ENCODE data around the gene NAPEPLD.
"Not testable (repeated sequence)": the region's sequence is repeated elsewhere in the genome, so short reads cannot be mapped to it uniquely, and the experiment has no call there.

Gene NAPEPLD

GRCh38 chr7:103143868-103144267 lies 5.0 kb downstream of the NAPEPLD start:
- no peak for DNase-seq

- DNase-seq, result no peak
Observed at GRCh38 chr7:103142494-103142893, 6.4 kb downstream of the NAPEPLD start.

GRCh38 chr7:103141753-103142404 lies 7.0 kb downstream of the NAPEPLD start:
- no peak for DNase-seq

GRCh38 chr7:103140685-103141084 lies 8.2 kb downstream of the NAPEPLD start:
- DNase-seq, result no peak

- DNase-seq, result no peak
Observed at GRCh38 chr7:103140061-103140460, 8.8 kb downstream of the NAPEPLD start.

GRCh38 chr7:103134836-103135554 lies 13.9 kb downstream of the NAPEPLD start:
- no peak for DNase-seq

GRCh38 chr7:103132995-103133688 lies 15.8 kb downstream of the NAPEPLD start:
- no peak for DNase-seq

- no peak for DNase-seq
Observed at GRCh38 chr7:103130901-103131624, 17.8 kb downstream of the NAPEPLD start.

GRCh38 chr7:103129702-103130549 lies 19.0 kb downstream of the NAPEPLD start:
- no peak for DNase-seq

- DNase-seq, result no peak
Observed at GRCh38 chr7:103127006-103127405, 21.9 kb downstream of the NAPEPLD start.

GRCh38 chr7:103124429-103124979 lies 24.4 kb downstream of the NAPEPLD start:
- DNase-seq, result no peak

- no peak for DNase-seq
Observed at GRCh38 chr7:103123529-103123928, 25.4 kb downstream of the NAPEPLD start.

- DNase-seq, result no peak
Observed at GRCh38 chr7:103121641-103122040, 27.3 kb downstream of the NAPEPLD start.

GRCh38 chr7:103120362-103120761 lies 28.5 kb downstream of the NAPEPLD start:
- no peak for DNase-seq

- DNase-seq, result no peak
Observed at GRCh38 chr7:103119791-103120291, 29.1 kb downstream of the NAPEPLD start.

GRCh38 chr7:103117465-103117864 lies 31.4 kb downstream of the NAPEPLD start:
- DNase-seq, result no peak

GRCh38 chr7:103116991-103117390 lies 31.9 kb downstream of the NAPEPLD start:
- no peak for DNase-seq

GRCh38 chr7:103116511-103116910 lies 32.4 kb downstream of the NAPEPLD start:
- DNase-seq, result no peak

GRCh38 chr7:103115771-103116170 lies 33.1 kb downstream of the NAPEPLD start:
- no peak for DNase-seq

- DNase-seq, result no peak
Observed at GRCh38 chr7:103114576-103115008, 34.3 kb downstream of the NAPEPLD start.

GRCh38 chr7:103113164-103113563 lies 35.7 kb downstream of the NAPEPLD start:
- no peak for DNase-seq

GRCh38 chr7:103106703-103107070 lies 42.2 kb downstream of the NAPEPLD start:
- DNase-seq, result not testable (repeated sequence)
